Measurements from ENCODE around the gene DSCAML1. TPM values are rescaled to one million over a fixed set of nuclear protein-coding genes. Genes with fewer than 3 reads are reported as not detected.

DSCAML1 gene
- total and polyA plus RNA-seq, 9 of the 15 experiments (the other 6 are each of a cell fraction or from before 2014, with no cell fraction given), result not detected

DNA sequence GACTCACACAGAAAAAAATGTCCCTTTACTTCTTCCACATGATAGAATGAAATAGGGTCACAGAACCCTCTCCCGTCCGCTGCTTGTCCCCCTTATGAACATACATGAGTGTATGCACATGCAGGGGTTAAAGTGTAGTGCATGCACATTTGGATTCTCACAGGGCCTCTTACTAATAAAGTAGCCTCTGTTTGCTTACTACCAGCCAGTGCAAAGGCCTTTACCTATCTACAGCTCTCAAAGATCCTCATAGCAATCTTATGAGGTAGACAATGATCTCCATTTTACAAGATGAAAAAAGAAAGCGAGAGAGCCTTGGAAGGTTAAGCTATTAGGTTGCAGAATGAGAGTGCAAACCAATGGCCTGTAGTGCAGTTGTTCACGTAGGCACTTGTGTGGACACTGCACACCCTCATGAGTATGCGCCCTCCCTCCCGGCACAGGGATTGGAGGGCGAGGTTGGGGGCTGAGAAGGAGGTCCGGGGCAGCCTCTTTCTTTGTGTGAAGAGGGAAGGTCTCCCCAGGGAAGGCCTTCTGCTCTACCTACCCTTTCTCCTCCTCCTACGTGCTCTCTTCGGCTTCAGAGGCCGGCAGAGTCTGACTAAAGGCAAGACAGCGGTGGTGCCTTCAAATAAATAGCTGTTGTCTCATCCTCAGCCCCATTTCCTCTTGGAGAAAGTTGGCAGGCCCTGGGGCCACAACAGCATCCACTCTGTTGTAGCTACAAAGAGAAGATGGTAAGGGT, 378.1 kb downstream of the DSCAML1 start:
- Histone ChIP-seq H3K9me3 (replicated peaks; ENCODE audit: control insufficient read depth, insufficient read depth, low read depth, low read length) (no peaks in the 10 kb centered on the region), H3K27me3 (ENCODE audit: control insufficient read depth in 2 of 2, insufficient read depth in 2 of 2, low read length in 2 of 2) (peaks cover 46 to 90% of the 10 kb centered on the region in 2 experiments), H3K4me2 (ENCODE audit: insufficient read depth, low read length) (no peak overlapping the region), H3K4me3 (no peak overlapping the region), H3K36me3 (ENCODE audit: control insufficient read depth, insufficient read depth, low read length) (no peaks in the 10 kb centered on the region), H4K20me1 (replicated peaks; ENCODE audit: control insufficient read depth, insufficient read depth, low read length) (0 out of 2 replicates have a peak, but pooled peaks cover 3% of the 10 kb centered on the region), H3K27ac (ENCODE audit: extremely low read depth, low read depth, low read length) (no peak overlapping the region), H3K4me1 (replicated peaks in 1 of 2; ENCODE audit: control insufficient read depth in 2 of 2, insufficient read depth in 2 of 2, low read length in 2 of 2) (no peaks in the 10 kb centered on the region), H3K79me2 (ENCODE audit: control insufficient read depth, insufficient read depth, low read length) (no peaks in the 10 kb centered on the region), H3K9me1 (ENCODE audit: control insufficient read depth, insufficient read depth, low read length) (no peaks in the 10 kb centered on the region), H2AFZ (ENCODE audit: low read depth, low read length) (no peak overlapping the region), H3K9ac (ENCODE audit: insufficient read depth in 1 of 2, low read depth in 2 of 2, low read length in 2 of 2) (no peak overlapping the region)
- FAIRE-seq, result no peak
- no peak for TF ChIP-seq PATZ1 (CRISPR knock-in tag; IDR thresholded peaks at IDR 0.05; ENCODE audit: borderline replicate concordance)
- TF ChIP-seq ZNF134 (CRISPR knock-in tag; conservative IDR thresholded peaks at IDR 0.05), result no peak
- no peak for TF ChIP-seq FOXJ3 (CRISPR knock-in tag; IDR thresholded peaks at IDR 0.05)
- no peak for TF ChIP-seq CEBPB (tag; IDR thresholded peaks at IDR 0.05)
- no peak for TF ChIP-seq XRCC5 (IDR thresholded peaks at IDR 0.05; ENCODE audit: low read depth, low read length)
- no peak for TF ChIP-seq SMAD4 (CRISPR knock-in tag; conservative IDR thresholded peaks at IDR 0.05)
- no peak for TF ChIP-seq TCF7 (IDR thresholded peaks at IDR 0.05; ENCODE audit: borderline replicate concordance)
- TF ChIP-seq USF2 (CRISPR knock-in tag; IDR thresholded peaks at IDR 0.05), result no peak
- TF ChIP-seq, protein P1, sequence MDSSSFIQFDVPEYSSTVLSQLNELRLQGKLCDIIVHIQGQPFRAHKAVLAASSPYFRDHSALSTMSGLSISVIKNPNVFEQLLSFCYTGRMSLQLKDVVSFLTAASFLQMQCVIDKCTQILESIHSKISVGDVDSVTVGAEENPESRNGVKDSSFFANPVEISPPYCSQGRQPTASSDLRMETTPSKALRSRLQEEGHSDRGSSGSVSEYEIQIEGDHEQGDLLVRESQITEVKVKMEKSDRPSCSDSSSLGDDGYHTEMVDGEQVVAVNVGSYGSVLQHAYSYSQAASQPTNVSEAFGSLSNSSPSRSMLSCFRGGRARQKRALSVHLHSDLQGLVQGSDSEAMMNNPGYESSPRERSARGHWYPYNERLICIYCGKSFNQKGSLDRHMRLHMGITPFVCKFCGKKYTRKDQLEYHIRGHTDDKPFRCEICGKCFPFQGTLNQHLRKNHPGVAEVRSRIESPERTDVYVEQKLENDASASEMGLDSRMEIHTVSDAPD (CRISPR knock-in tag; IDR thresholded peaks at IDR 0.05), result no peak
- TF ChIP-seq ZNF561 (CRISPR knock-in tag; conservative IDR thresholded peaks at IDR 0.05), result no peak
- TF ChIP-seq ZNF121 (CRISPR knock-in tag; conservative IDR thresholded peaks at IDR 0.05), result no peak
- TF ChIP-seq ZNF197 (CRISPR knock-in tag; IDR thresholded peaks at IDR 0.05; ENCODE audit: low read depth), result no peak
- TF ChIP-seq C11orf30 (IDR thresholded peaks at IDR 0.05; ENCODE audit: low read depth), result no peak
- no peak for TF ChIP-seq ZNF79 (CRISPR knock-in tag; IDR thresholded peaks at IDR 0.05; ENCODE audit: low read depth)
- TF ChIP-seq, protein P2, sequence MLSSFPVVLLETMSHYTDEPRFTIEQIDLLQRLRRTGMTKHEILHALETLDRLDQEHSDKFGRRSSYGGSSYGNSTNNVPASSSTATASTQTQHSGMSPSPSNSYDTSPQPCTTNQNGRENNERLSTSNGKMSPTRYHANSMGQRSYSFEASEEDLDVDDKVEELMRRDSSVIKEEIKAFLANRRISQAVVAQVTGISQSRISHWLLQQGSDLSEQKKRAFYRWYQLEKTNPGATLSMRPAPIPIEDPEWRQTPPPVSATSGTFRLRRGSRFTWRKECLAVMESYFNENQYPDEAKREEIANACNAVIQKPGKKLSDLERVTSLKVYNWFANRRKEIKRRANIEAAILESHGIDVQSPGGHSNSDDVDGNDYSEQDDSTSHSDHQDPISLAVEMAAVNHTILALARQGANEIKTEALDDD (IDR thresholded peaks at IDR 0.05), result no peak
- TF ChIP-seq SAFB2 (IDR thresholded peaks at IDR 0.05; ENCODE audit: borderline replicate concordance, low read depth, low read length, severe bottlenecking), result no peak
- ATAC-seq, result no peak
- DNase-seq (ENCODE audit: extremely low read depth in 1 of 4, low spot score in 3 of 4), result no peak
- CTCF ChIA-PET (ENCODE audit: low intra/inter-chr PET ratio), result no interaction called here
- in situ Hi-C loops (cut with MboI) (no loop called here), intact Hi-C loops (cut with micrococcal nuclease) (no loop called here)
- no TSS peak for BruUV-seq (replicated peaks)
- POLR2A ChIA-PET, result interaction anchor here (0.9 kb wide), 1 partner anchor 18 kb away, joined by 4 read pairs; no protein-coding TSS in a partner anchor
- WGBS (ENCODE audit: insufficient coverage, low coverage, missing lambda C conversion rate), result 3% methylated on average over 11 of the region's 12 CpGs

Measured in K562 (cell line).